HepG2 (cell line): ENCODE measurements around the gene PMM2. TPM values are rescaled to one million over a fixed set of nuclear protein-coding genes. Genes with fewer than 3 reads are reported as not detected.

Source experiments
- AKAP8 ChIP-seq: sonication (generic); formaldehyde crosslinking; IDR thresholded peaks from 2 replicates; pipeline ENCODE4 v1.5.1; 2020; ENCODE audit warnings: mild to moderate bottlenecking, missing genetic modification reagents
- IKZF4 ChIP-seq: sonication (generic); formaldehyde crosslinking; IDR thresholded peaks from 2 replicates; pipeline ENCODE4 v1.5.1; 2020; ENCODE audit warnings: borderline replicate concordance, mild to moderate bottlenecking, low read depth, missing genetic modification reagents; ENCODE audit errors: not compliant biosample characterization
- MIER2 ChIP-seq: IDR thresholded peaks from 2 replicates; pipeline ENCODE4 v1.6.1; 2016; ENCODE audit warnings: missing biosample characterization, missing genetic modification reagents
- MLLT10 ChIP-seq: sonication (generic); formaldehyde crosslinking; IDR thresholded peaks from 2 replicates; pipeline ENCODE4 v1.4.0; 2020; ENCODE audit warnings: missing genetic modification reagents
- SP4 ChIP-seq: sonication (generic); formaldehyde crosslinking; IDR thresholded peaks from 2 replicates; pipeline ENCODE4 v1.8.1; 2023; ENCODE audit warnings: mild to moderate bottlenecking, missing genetic modification reagents
- TEAD3 ChIP-seq: optimal IDR thresholded peaks from 2 replicates; pipeline ENCODE3; 2016; ENCODE audit warnings: borderline replicate concordance
- ZBTB1 ChIP-seq: sonication (generic); formaldehyde crosslinking; IDR thresholded peaks from 2 replicates; pipeline ENCODE4 v1.4.0; 2020; ENCODE audit warnings: missing genetic modification reagents, borderline replicate concordance
- ZFP1 ChIP-seq: IDR thresholded peaks from 2 replicates; pipeline ENCODE4 v1.6.1; 2016
- ZFP36 ChIP-seq: fragments of 150-350 bp; IDR thresholded peaks from 2 replicates; pipeline ENCODE4 v1.6.1; 2018; ENCODE audit warnings: borderline replicate concordance, low read length, low read depth; ENCODE audit not compliant: partially characterized antibody
- ZFP36L2 ChIP-seq: sonication (generic); formaldehyde crosslinking; IDR thresholded peaks from 2 replicates; pipeline ENCODE4 v1.4.0; 2020; ENCODE audit warnings: missing genetic modification reagents
- ZNF136 ChIP-seq: sonication (generic); formaldehyde crosslinking; IDR thresholded peaks from 2 replicates; pipeline ENCODE4 v1.8.1; 2022; ENCODE audit warnings: low read depth, mild to moderate bottlenecking, moderate library complexity, missing genetic modification reagents
- ZNF253 ChIP-seq: sonication (generic); formaldehyde crosslinking; IDR thresholded peaks from 2 replicates; pipeline ENCODE4 v1.8.0; 2022; ENCODE audit warnings: mild to moderate bottlenecking, missing genetic modification reagents, borderline replicate concordance
- ZNF547 ChIP-seq: sonication (generic); formaldehyde crosslinking; IDR thresholded peaks from 2 replicates; pipeline ENCODE4 v1.5.1; 2020; ENCODE audit warnings: mild to moderate bottlenecking, missing genetic modification reagents
- ZNF792 ChIP-seq: IDR thresholded peaks from 2 replicates; pipeline ENCODE4 v1.6.1; 2016
- polyA plus RNA-seq, 8 experiments: library from polyadenylated mRNA; depleted of rRNA in 3 of 8; stranded (reverse) in 7 of 8; unstranded in 1 of 8; fragments of >200 nt; fragmentation: Illumina TruSeq in 4 of 8; extraction: Trizol in 4 of 8; gene quantifications; 2 replicates each; pipeline versions ENCODE4 v1.2.1 to v1.2.3, GENCODE V29; 2011 to 2016; ENCODE audit warnings: low read depth in 4 of 8, missing spikeins in 1 of 8, mixed read lengths in 1 of 8; ENCODE audit not compliant: insufficient read depth in 1 of 8
- total RNA-seq, 5 experiments: library from RNA; depleted of rRNA; stranded (reverse); fragments of >200 nt; fragmentation: Illumina TruSeq; extraction: Trizol; gene quantifications; 2 replicates each; pipeline ENCODE4 v1.2.3, GENCODE V29; 2016; ENCODE audit warnings: low read depth in 1 of 5
- TF ChIP-seq, protein P1 (sequence below): sonication (generic); formaldehyde crosslinking; IDR thresholded peaks from 2 replicates; pipeline ENCODE4 v1.5.1; 2020; ENCODE audit warnings: missing genetic modification reagents, mild to moderate bottlenecking, borderline replicate concordance
- TF ChIP-seq, protein P2 (sequence below): sonication (generic); formaldehyde crosslinking; IDR thresholded peaks from 2 replicates; pipeline ENCODE4 v1.4.0; 2020; ENCODE audit warnings: missing genetic modification reagents, borderline replicate concordance
- TF ChIP-seq, protein P3 (sequence below): sonication (generic); formaldehyde crosslinking; IDR thresholded peaks from 2 replicates; pipeline ENCODE4 v1.8.1; 2023; ENCODE audit warnings: mild to moderate bottlenecking, missing genetic modification reagents, borderline replicate concordance
- TF ChIP-seq, protein P4 (sequence below): sonication (generic); formaldehyde crosslinking; IDR thresholded peaks from 2 replicates; pipeline ENCODE4 v1.4.0; 2020; ENCODE audit warnings: missing genetic modification reagents, borderline replicate concordance
- TF ChIP-seq, protein P5 (sequence below): sonication (generic); formaldehyde crosslinking; IDR thresholded peaks from 2 replicates; pipeline ENCODE4 v1.8.0; 2022; ENCODE audit warnings: mild to moderate bottlenecking, missing genetic modification reagents

Gene PMM2
- total and polyA plus RNA-seq, 2 of the 13 experiments (the other 11 are each of a cell fraction or from before 2014, with no cell fraction given): 52.2 to 93.7 TPM

DNA sequence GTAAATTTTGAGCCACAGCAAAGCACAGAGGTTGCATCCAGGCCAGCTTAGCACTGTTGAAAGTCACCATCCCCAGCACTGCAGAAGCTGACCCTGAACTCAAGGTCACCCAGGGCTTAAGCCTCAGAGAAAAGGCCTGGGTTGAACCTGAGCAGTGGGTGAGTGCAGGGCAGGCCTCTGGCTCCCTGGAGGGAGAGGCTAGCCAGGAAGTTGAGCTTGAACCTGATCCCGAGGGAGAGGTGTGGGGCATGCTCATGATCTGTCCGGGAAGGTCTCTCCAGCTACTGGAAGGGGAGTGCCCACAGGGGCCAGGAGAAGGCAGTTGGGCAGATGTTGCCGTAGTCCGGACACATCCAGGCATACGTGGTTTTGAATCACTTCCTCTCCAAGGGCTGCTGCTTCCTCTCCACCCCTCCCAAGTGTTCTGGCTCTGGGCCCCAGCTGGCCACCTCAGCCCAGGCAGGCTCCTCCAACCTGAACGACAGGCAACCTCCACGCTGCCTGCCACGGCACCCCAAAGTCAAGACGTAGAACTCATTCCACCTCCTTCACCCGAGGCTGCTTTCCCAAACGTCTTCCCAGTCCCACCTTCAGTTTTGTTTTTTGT is 52.7 kb downstream of the PMM2 start (continued):
- peak; percentile 87 for TF ChIP-seq TEAD3 (CRISPR knock-in tag)
- TF ChIP-seq, protein P1, sequence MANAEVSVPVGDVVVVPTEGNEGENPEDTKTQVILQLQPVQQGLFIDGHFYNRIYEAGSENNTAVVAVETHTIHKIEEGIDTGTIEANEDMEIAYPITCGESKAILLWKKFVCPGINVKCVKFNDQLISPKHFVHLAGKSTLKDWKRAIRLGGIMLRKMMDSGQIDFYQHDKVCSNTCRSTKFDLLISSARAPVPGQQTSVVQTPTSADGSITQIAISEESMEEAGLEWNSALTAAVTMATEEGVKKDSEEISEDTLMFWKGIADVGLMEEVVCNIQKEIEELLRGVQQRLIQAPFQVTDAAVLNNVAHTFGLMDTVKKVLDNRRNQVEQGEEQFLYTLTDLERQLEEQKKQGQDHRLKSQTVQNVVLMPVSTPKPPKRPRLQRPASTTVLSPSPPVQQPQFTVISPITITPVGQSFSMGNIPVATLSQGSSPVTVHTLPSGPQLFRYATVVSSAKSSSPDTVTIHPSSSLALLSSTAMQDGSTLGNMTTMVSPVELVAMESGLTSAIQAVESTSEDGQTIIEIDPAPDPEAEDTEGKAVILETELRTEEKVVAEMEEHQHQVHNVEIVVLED (CRISPR knock-in tag): peak; percentile 80
- peak; percentile 99 for TF ChIP-seq ZNF136 (CRISPR knock-in tag)
- TF ChIP-seq, protein P2, sequence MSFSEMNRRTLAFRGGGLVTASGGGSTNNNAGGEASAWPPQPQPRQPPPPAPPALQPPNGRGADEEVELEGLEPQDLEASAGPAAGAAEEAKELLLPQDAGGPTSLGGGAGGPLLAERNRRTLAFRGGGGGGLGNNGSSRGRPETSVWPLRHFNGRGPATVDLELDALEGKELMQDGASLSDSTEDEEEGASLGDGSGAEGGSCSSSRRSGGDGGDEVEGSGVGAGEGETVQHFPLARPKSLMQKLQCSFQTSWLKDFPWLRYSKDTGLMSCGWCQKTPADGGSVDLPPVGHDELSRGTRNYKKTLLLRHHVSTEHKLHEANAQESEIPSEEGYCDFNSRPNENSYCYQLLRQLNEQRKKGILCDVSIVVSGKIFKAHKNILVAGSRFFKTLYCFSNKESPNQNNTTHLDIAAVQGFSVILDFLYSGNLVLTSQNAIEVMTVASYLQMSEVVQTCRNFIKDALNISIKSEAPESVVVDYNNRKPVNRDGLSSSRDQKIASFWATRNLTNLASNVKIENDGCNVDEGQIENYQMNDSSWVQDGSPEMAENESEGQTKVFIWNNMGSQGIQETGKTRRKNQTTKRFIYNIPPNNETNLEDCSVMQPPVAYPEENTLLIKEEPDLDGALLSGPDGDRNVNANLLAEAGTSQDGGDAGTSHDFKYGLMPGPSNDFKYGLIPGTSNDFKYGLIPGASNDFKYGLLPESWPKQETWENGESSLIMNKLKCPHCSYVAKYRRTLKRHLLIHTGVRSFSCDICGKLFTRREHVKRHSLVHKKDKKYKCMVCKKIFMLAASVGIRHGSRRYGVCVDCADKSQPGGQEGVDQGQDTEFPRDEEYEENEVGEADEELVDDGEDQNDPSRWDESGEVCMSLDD (CRISPR knock-in tag): 0 out of 2 replicates have a peak, but pooled peaks have one; percentile 66
- TF ChIP-seq, protein P3, sequence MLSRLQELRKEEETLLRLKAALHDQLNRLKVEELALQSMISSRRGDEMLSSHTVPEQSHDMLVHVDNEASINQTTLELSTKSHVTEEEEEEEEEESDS (CRISPR knock-in tag): no peak
- TF ChIP-seq, protein P4, sequence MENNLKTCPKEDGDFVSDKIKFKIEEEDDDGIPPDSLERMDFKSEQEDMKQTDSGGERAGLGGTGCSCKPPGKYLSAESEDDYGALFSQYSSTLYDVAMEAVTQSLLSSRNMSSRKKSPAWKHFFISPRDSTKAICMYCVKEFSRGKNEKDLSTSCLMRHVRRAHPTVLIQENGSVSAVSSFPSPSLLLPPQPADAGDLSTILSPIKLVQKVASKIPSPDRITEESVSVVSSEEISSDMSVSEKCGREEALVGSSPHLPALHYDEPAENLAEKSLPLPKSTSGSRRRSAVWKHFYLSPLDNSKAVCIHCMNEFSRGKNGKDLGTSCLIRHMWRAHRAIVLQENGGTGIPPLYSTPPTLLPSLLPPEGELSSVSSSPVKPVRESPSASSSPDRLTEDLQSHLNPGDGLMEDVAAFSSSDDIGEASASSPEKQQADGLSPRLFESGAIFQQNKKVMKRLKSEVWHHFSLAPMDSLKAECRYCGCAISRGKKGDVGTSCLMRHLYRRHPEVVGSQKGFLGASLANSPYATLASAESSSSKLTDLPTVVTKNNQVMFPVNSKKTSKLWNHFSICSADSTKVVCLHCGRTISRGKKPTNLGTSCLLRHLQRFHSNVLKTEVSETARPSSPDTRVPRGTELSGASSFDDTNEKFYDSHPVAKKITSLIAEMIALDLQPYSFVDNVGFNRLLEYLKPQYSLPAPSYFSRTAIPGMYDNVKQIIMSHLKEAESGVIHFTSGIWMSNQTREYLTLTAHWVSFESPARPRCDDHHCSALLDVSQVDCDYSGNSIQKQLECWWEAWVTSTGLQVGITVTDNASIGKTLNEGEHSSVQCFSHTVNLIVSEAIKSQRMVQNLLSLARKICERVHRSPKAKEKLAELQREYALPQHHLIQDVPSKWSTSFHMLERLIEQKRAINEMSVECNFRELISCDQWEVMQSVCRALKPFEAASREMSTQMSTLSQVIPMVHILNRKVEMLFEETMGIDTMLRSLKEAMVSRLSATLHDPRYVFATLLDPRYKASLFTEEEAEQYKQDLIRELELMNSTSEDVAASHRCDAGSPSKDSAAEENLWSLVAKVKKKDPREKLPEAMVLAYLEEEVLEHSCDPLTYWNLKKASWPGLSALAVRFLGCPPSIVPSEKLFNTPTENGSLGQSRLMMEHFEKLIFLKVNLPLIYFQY (CRISPR knock-in tag): peak; percentile 87; the same call in 1 of the 2 replicates
- peak; percentile 27 for TF ChIP-seq ZFP36
- TF ChIP-seq ZFP36L2: 0 out of 2 replicates have a peak, but pooled peaks have one; percentile 78
- peak; percentile 80 for TF ChIP-seq MIER2 (CRISPR knock-in tag)
- 0 out of 2 replicates have a peak, but pooled peaks have one; percentile 23 for TF ChIP-seq SP4 (CRISPR knock-in tag)
- no peak for TF ChIP-seq MLLT10 (CRISPR knock-in tag)
- peak; percentile 97 for TF ChIP-seq ZNF547 (CRISPR knock-in tag)
- TF ChIP-seq IKZF4: peak; percentile 96
- TF ChIP-seq ZBTB1 (CRISPR knock-in tag): 0 out of 2 replicates have a peak, but pooled peaks have one; percentile 22
- TF ChIP-seq, protein P5, sequence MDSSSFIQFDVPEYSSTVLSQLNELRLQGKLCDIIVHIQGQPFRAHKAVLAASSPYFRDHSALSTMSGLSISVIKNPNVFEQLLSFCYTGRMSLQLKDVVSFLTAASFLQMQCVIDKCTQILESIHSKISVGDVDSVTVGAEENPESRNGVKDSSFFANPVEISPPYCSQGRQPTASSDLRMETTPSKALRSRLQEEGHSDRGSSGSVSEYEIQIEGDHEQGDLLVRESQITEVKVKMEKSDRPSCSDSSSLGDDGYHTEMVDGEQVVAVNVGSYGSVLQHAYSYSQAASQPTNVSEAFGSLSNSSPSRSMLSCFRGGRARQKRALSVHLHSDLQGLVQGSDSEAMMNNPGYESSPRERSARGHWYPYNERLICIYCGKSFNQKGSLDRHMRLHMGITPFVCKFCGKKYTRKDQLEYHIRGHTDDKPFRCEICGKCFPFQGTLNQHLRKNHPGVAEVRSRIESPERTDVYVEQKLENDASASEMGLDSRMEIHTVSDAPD: no peak; the same call in 1 of the 2 replicates
- TF ChIP-seq AKAP8 (CRISPR knock-in tag): peak; percentile 97
- TF ChIP-seq ZFP1 (CRISPR knock-in tag): peak; percentile 80; the same call in 1 of the 2 replicates
- peak; percentile 97 for TF ChIP-seq ZNF792 (CRISPR knock-in tag)
- TF ChIP-seq ZNF253: 0 out of 2 replicates have a peak, but pooled peaks have one; percentile 28
